HepG2 (cell line): ENCODE data around the gene RERE. TPM values are rescaled to one million over a fixed set of nuclear protein-coding genes. Genes with fewer than 3 reads are reported as not detected.

Source experiments
- CHCHD3 ChIP-seq: sonication (generic); formaldehyde crosslinking; IDR thresholded peaks from 2 replicates; pipeline ENCODE4 v1.8.0; 2022; ENCODE audit warnings: mild to moderate bottlenecking, missing genetic modification reagents, moderate library complexity
- FOSL1 ChIP-seq: sonication (generic); formaldehyde crosslinking; IDR thresholded peaks from 2 replicates; pipeline ENCODE4 v1.9.0; 2021; ENCODE audit warnings: missing genetic modification reagents, borderline replicate concordance
- NCOA1 ChIP-seq: sonication (generic); formaldehyde crosslinking; IDR thresholded peaks from 2 replicates; pipeline ENCODE4 v1.9.0; 2021; ENCODE audit warnings: missing genetic modification reagents
- PBX3 ChIP-seq: sonication (generic); formaldehyde crosslinking; IDR thresholded peaks from 2 replicates; pipeline ENCODE4 v1.8.1; 2023; ENCODE audit warnings: missing genetic modification reagents, inconsistent platforms, borderline replicate concordance
- POGZ ChIP-seq: sonication (generic); formaldehyde crosslinking; IDR thresholded peaks from 2 replicates; pipeline ENCODE4 v1.4.0; 2020; ENCODE audit warnings: mild to moderate bottlenecking, missing genetic modification reagents
- RBM22 ChIP-seq: fragments of 200-400 bp; formaldehyde crosslinking; optimal IDR thresholded peaks from 2 replicates; pipeline ENCODE3; 2017; ENCODE audit warnings: mild to moderate bottlenecking, low read length, moderate library complexity
- RFX3 ChIP-seq: IDR thresholded peaks from 2 replicates; pipeline ENCODE4 v1.6.1; 2016; ENCODE audit warnings: missing biosample characterization, missing genetic modification reagents
- SCMH1 ChIP-seq: sonication (generic); formaldehyde crosslinking; IDR thresholded peaks from 2 replicates; pipeline ENCODE4 v1.9.0; 2021; ENCODE audit warnings: missing genetic modification reagents, mild to moderate bottlenecking, borderline replicate concordance
- STAG1 ChIP-seq: sonication (generic); formaldehyde crosslinking; IDR thresholded peaks from 2 replicates; pipeline ENCODE4 v1.4.0; 2020; ENCODE audit warnings: missing genetic modification reagents
- TCF7 ChIP-seq: sonication (generic); IDR thresholded peaks from 2 replicates; pipeline ENCODE4 v1.6.1; 2016; ENCODE audit warnings: antibody characterized with exemption, low read depth
- ZBTB4 ChIP-seq: sonication (generic); formaldehyde crosslinking; IDR thresholded peaks from 2 replicates; pipeline ENCODE4 v1.4.0; 2020; ENCODE audit warnings: missing genetic modification reagents, mild to moderate bottlenecking, borderline replicate concordance
- ZBTB49 ChIP-seq: sonication (generic); formaldehyde crosslinking; IDR thresholded peaks from 2 replicates; pipeline ENCODE4 v1.4.0; 2020; ENCODE audit warnings: missing genetic modification reagents, borderline replicate concordance
- ZFP90 ChIP-seq: sonication (generic); formaldehyde crosslinking; IDR thresholded peaks from 2 replicates; pipeline ENCODE4 v1.8.0; 2022; ENCODE audit warnings: missing genetic modification reagents, mild to moderate bottlenecking, inconsistent platforms, borderline replicate concordance
- ZNF20 ChIP-seq: sonication (generic); formaldehyde crosslinking; IDR thresholded peaks from 2 replicates; pipeline ENCODE4 v1.4.0; 2020; ENCODE audit warnings: mild to moderate bottlenecking, moderate library complexity, missing genetic modification reagents
- ZNF354B ChIP-seq: sonication (generic); formaldehyde crosslinking; IDR thresholded peaks from 2 replicates; pipeline ENCODE4 v1.8.0; 2022; ENCODE audit warnings: mild to moderate bottlenecking, missing genetic modification reagents
- ZNF546 ChIP-seq: sonication (generic); formaldehyde crosslinking; conservative IDR thresholded peaks from 2 replicates; pipeline ENCODE4 v1.8.1; 2023; ENCODE audit warnings: mild to moderate bottlenecking, missing genetic modification reagents
- ZNF83 ChIP-seq: sonication (generic); formaldehyde crosslinking; IDR thresholded peaks from 2 replicates; pipeline ENCODE4 v1.4.0; 2020; ENCODE audit warnings: missing genetic modification reagents, mild to moderate bottlenecking, borderline replicate concordance
- polyA plus RNA-seq, 8 experiments: library from polyadenylated mRNA; depleted of rRNA in 3 of 8; stranded (reverse) in 7 of 8; unstranded in 1 of 8; fragments of >200 nt; fragmentation: Illumina TruSeq in 4 of 8; extraction: Trizol in 4 of 8; gene quantifications; 2 replicates each; pipeline versions ENCODE4 v1.2.1 to v1.2.3, GENCODE V29; 2011 to 2016; ENCODE audit warnings: low read depth in 4 of 8, missing spikeins in 1 of 8, mixed read lengths in 1 of 8; ENCODE audit not compliant: insufficient read depth in 1 of 8
- total RNA-seq, 5 experiments: library from RNA; depleted of rRNA; stranded (reverse); fragments of >200 nt; fragmentation: Illumina TruSeq; extraction: Trizol; gene quantifications; 2 replicates each; pipeline ENCODE4 v1.2.3, GENCODE V29; 2016; ENCODE audit warnings: low read depth in 1 of 5
- TF ChIP-seq, protein P1 (sequence below): sonication (generic); formaldehyde crosslinking; IDR thresholded peaks from 2 replicates; pipeline ENCODE4 v1.8.0; 2022; ENCODE audit warnings: missing genetic modification reagents, low read depth, mild to moderate bottlenecking, borderline replicate concordance
- TF ChIP-seq, protein P2 (sequence below): sonication (generic); formaldehyde crosslinking; IDR thresholded peaks from 2 replicates; pipeline ENCODE4 v1.8.1; 2023; ENCODE audit warnings: mild to moderate bottlenecking, missing genetic modification reagents

RERE gene
- total and polyA plus RNA-seq, 2 of the 13 experiments (the other 11 are each of a cell fraction or from before 2014, with no cell fraction given): 18.3 to 21.9 TPM

DNA sequence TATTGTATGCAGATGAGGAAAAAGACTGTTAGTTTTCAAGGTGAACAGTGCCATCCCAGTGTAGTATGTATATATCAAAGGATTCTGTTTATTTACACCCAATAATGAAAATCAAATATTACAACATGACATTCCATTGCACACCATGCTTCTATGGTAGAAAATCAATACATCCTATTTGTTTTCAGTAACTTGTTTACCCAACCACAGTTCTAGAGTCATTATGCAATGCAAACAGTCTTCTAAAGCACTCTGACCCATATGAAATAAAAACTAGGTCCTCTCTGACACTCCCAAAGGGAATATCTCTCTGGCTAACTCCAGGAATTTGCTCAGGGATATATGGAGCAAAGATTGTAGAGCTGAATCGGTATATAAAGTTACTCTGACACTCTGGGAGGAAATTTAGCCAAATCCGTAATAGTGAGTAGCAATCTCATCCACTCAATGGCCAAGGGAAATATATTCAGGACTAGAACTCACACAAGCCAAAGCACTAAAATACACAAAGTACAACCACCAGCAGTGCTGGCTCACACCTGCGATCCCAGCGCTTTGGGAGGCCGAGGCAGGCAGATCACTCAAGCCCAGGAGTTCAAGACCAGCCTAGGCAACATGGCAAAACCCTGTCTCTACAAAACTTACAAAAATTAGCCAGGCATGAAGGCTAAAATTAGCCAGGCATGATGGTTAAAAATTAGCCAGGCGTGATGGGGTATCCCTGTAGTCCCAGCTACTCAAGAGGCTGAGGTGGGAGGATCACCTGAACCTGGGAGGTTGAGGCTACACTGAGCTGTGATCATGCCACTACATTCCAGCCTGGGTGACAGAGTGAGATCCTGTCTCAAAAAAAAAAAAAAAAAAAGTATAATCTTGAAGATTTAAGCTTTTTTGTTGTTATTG, 75.2 kb downstream of the RERE start (continued):
- TF ChIP-seq SCMH1 (CRISPR knock-in tag) (no peak), ZNF546 (CRISPR knock-in tag) (no peak), STAG1 (CRISPR knock-in tag) (peak; percentile 19; the same call in 1 of the 2 replicates), CHCHD3 (CRISPR knock-in tag) (no peak), POGZ (CRISPR knock-in tag) (peak; percentile 65), ZNF354B (CRISPR knock-in tag) (no peak), ZNF20 (no peak), RBM22 (no peak), ZBTB4 (CRISPR knock-in tag) (no peak), ZFP90 (CRISPR knock-in tag) (peak; percentile 80; the same call in 1 of the 2 replicates), ZNF83 (no peak), FOSL1 (CRISPR knock-in tag) (peak; percentile 56; the same call in 1 of the 2 replicates), TCF7 (peak; percentile 97), RFX3 (CRISPR knock-in tag) (peak; percentile 54), PBX3 (CRISPR knock-in tag) (no peak), NCOA1 (CRISPR knock-in tag) (0 out of 2 replicates have a peak, but pooled peaks have one; percentile 80), ZBTB49 (CRISPR knock-in tag) (no peak)
- TF ChIP-seq, protein P1, sequence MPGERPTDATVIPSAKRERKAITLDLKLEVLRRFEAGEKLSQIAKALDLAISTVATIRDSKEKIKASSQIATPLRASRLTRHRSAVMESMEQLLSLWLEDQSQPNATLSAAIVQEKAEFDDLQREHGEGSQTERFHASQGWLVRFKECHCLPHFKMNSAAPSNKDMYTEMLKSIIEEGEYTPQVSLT (CRISPR knock-in tag): no peak
- TF ChIP-seq, protein P2, sequence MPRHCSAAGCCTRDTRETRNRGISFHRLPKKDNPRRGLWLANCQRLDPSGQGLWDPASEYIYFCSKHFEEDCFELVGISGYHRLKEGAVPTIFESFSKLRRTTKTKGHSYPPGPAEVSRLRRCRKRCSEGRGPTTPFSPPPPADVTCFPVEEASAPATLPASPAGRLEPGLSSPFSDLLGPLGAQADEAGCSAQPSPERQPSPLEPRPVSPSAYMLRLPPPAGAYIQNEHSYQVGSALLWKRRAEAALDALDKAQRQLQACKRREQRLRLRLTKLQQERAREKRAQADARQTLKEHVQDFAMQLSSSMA (CRISPR knock-in tag): no peak
